OCI-LY1 (cell line): Measurements from ENCODE around the gene FARP1.

Experiments
- H2AFZ ChIP-seq: fragments of 200-600 bp; sonication (generic), shearing (Covaris generic); 2 replicates; pipeline ENCODE4 v1.6.0; 2014; ENCODE audit warnings: antibody characterized with exemption, mild to moderate bottlenecking, low read length
- H3F3A ChIP-seq: fragments of 200-600 bp; sonication (generic), shearing (Covaris generic); 2 replicates; pipeline ENCODE4 v1.6.0; 2014; ENCODE audit warnings: mild to moderate bottlenecking, antibody characterized with exemption, low read length, moderate library complexity; ENCODE audit not compliant: insufficient read depth
- H3K27ac ChIP-seq: fragments of 200-600 bp; sonication (generic); 2 replicates; pipeline ENCODE4 v1.5.1; 2014; ENCODE audit warnings: low read length, mixed run types, mild to moderate bottlenecking, low read depth; ENCODE audit not compliant: poor library complexity, severe bottlenecking
- H3K27me3 ChIP-seq: fragments of 200-600 bp; sonication (generic); 2 replicates; pipeline ENCODE4 v1.6.0; 2014; ENCODE audit warnings: antibody characterized with exemption, mild to moderate bottlenecking, low read length, moderate library complexity; ENCODE audit not compliant: insufficient read depth
- H3K36me3 ChIP-seq: fragments of 200-600 bp; sonication (generic); 2 replicates; pipeline ENCODE4 v1.6.1; 2014; ENCODE audit warnings: mild to moderate bottlenecking, antibody characterized with exemption, low read length, moderate library complexity, mixed read lengths; ENCODE audit not compliant: insufficient read depth
- H3K4me1 ChIP-seq: fragments of 200-600 bp; sonication (generic); 2 replicates; pipeline ENCODE4 v1.5.1; 2014; ENCODE audit warnings: mild to moderate bottlenecking, low read length, moderate library complexity; ENCODE audit not compliant: insufficient read depth, severe bottlenecking
- H3K4me2 ChIP-seq: fragments of 200-600 bp; sonication (generic), shearing (Covaris generic); 2 replicates; pipeline ENCODE4 v1.6.1; 2014; ENCODE audit warnings: low read length
- H3K4me3 ChIP-seq: fragments of 200-600 bp; sonication (generic); 2 replicates; pipeline ENCODE4 v1.5.1; 2014; ENCODE audit warnings: low read length, low read depth, mild to moderate bottlenecking, mixed read lengths; ENCODE audit not compliant: poor library complexity, severe bottlenecking
- H3K79me2 ChIP-seq: fragments of 200-600 bp; shearing (Covaris generic); 2 replicates; pipeline ENCODE4 v1.6.1; 2016; ENCODE audit warnings: mixed run types, low read length, mixed read lengths; ENCODE audit not compliant: insufficient read depth
- H3K9ac ChIP-seq: fragments of 200-600 bp; sonication (generic), shearing (Covaris generic); 2 replicates; pipeline ENCODE4 v1.6.1; 2014; ENCODE audit warnings: mild to moderate bottlenecking, low read length, mixed read lengths
- H3K9me2 ChIP-seq: fragments of 200-600 bp; sonication (generic), shearing (Covaris generic); 2 replicates; pipeline ENCODE4 v1.6.1; 2014; ENCODE audit warnings: low read depth, mild to moderate bottlenecking, low read length, mixed read lengths
- H3K9me3 ChIP-seq: fragments of 200-600 bp; shearing (Covaris generic); 2 replicates; pipeline ENCODE4 v1.6.1; 2014; ENCODE audit warnings: low read length, mixed read lengths
- H4K20me1 ChIP-seq: fragments of 200-600 bp; sonication (generic), shearing (Covaris generic); 2 replicates; pipeline ENCODE4 v1.6.0; 2016; ENCODE audit warnings: mild to moderate bottlenecking, low read length; ENCODE audit not compliant: insufficient read depth
- CTCF ChIP-seq: fragments of 200-600 bp; sonication (generic), shearing (Covaris generic); IDR thresholded peaks from 2 replicates; pipeline ENCODE4 v1.5.1; 2017; ENCODE audit warnings: mild to moderate bottlenecking, antibody characterized with exemption, low read length, moderate library complexity, mixed read lengths
- EZH2 ChIP-seq: fragments of 200-600 bp; sonication (generic), shearing (Covaris generic); IDR thresholded peaks from 2 replicates; pipeline ENCODE4 v1.8.0; 2017; ENCODE audit warnings: borderline replicate concordance, mixed run types, mild to moderate bottlenecking, antibody characterized with exemption, low read length, moderate library complexity, mixed read lengths

Gene FARP1

DNA sequence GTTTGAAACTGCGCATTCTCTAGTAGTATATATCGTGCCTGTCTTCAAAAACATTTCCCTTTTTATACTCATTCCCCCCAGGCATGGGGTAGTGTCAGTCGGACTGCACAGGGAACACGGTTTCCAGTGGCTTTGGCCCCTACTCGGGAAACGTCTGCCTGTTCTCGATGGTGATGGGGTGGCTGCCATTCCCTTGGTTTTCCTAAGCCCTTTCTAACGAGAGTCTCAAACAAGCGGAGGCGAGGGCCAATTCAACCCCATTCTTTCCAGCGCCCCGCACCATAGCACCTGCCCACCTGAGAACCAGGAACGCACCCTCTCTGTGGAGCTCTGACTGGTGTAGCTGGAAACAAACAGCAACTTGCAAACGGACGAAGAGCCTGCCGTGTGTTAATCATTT, 306.4 kb downstream of the FARP1 start:
- H3K36me3 ChIP-seq, result peaks cover 32% of the 10 kb centered on the region; the same call in 1 of the 2 replicates
- H3K4me2 ChIP-seq, result no peak overlapping the region

GRCh38 chr13:98450026-98450425, 307.1 kb downstream of the FARP1 start:
- Histone ChIP-seq H3K9me3 (no peaks in the 10 kb centered on the region), H3K9me2 (no peaks in the 10 kb centered on the region), H3K27ac (no peak overlapping the region), H3F3A (no peaks in the 10 kb centered on the region), H4K20me1 (no peaks in the 10 kb centered on the region), H3K4me2 (no peak overlapping the region), H3K4me3 (no peak overlapping the region), H3K4me1 (peaks cover 14% of the 10 kb centered on the region), H3K79me2 (no peaks in the 10 kb centered on the region), H3K27me3 (no peaks in the 10 kb centered on the region), H2AFZ (no peak overlapping the region), H3K9ac (no peak overlapping the region), H3K36me3 (peaks cover 39% of the 10 kb centered on the region; the same call in 1 of the 2 replicates)
- TF ChIP-seq EZH2 (no peak), CTCF (no peak)

More for the DNA sequence above, 306.4 kb downstream of the FARP1 start:
- no peak overlapping the region for H3K27ac ChIP-seq
- H3K9me3 ChIP-seq, result no peaks in the 10 kb centered on the region
- H4K20me1 ChIP-seq, result no peaks in the 10 kb centered on the region
- no peak overlapping the region for H3K9ac ChIP-seq
- no peaks in the 10 kb centered on the region for H3F3A ChIP-seq
- H3K4me1 ChIP-seq, result peaks cover 14% of the 10 kb centered on the region
- no peak overlapping the region for H2AFZ ChIP-seq
- H3K9me2 ChIP-seq, result no peaks in the 10 kb centered on the region
- no peaks in the 10 kb centered on the region for H3K79me2 ChIP-seq
- H3K27me3 ChIP-seq, result no peaks in the 10 kb centered on the region
- no peak overlapping the region for H3K4me3 ChIP-seq
- TF ChIP-seq EZH2 (no peak), CTCF (no peak)

DNA sequence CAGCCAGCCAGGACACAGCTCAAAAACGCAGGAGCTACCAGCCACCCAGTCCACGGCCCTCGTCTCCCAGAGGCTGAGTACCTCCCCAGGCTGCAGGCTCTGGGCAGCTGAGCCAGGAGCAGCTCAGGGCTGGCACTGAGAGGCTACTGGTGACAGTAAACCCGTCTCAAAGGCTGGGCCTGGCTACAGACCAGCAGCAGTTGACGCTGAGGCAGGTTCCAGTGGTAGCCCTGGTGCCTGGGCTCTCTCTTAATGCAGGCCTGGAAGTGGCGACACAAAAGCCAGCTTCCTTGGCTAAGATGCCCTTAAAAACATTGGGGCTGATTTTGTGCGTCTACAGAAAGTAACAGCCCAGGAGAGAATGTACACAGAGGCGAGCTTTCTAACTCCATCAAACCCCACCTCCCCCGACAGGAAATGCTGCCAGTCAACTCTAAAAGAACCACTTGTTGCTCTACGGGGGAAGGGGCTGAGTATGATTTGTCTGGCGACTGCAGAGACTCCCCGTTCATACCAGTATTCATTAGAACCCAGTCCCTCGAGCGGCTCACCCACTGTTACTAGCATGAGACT, 307.7 kb downstream of the FARP1 start:
- Histone ChIP-seq H3K36me3 (peaks cover 43% of the 10 kb centered on the region; the same call in 1 of the 2 replicates), H3K9me3 (no peaks in the 10 kb centered on the region), H3K4me2 (no peak overlapping the region), H3K9me2 (no peaks in the 10 kb centered on the region), H3F3A (no peaks in the 10 kb centered on the region), H3K9ac (no peak overlapping the region), H3K4me1 (peaks cover 11% of the 10 kb centered on the region), H3K79me2 (no peaks in the 10 kb centered on the region), H3K27ac (no peak overlapping the region), H3K4me3 (no peak overlapping the region), H2AFZ (no peak overlapping the region), H4K20me1 (no peaks in the 10 kb centered on the region), H3K27me3 (no peaks in the 10 kb centered on the region)
- TF ChIP-seq EZH2 (no peak), CTCF (no peak)
